ENCODE results near the gene NEURL1B.

The NEURL1B gene

GRCh38 chr5:172608773-172609172, 32.3 kb upstream of the NEURL1B start:
- Histone ChIP-seq H3K36me3 (ENCODE audit: control insufficient read depth in 2 of 2, insufficient read depth in 1 of 2, low read length in 2 of 2) (no peaks in the 10 kb centered on the region), H3K9me3 (ENCODE audit: control insufficient read depth, insufficient read depth, low read depth, low read length) (no peaks in the 10 kb centered on the region), H3K4me3 (ENCODE audit: low read depth, low read length) (no peak overlapping the region), H3K4me1 (ENCODE audit: control insufficient read depth, insufficient read depth, low read length) (no peaks in the 10 kb centered on the region), H3K27ac (ENCODE audit: extremely low read depth, low read depth, low read length) (no peak overlapping the region)
- TF ChIP-seq ZNF629 (tag by site-specific recombination; IDR thresholded peaks at IDR 0.05) (peak; percentile 67), ZBTB21 (tag by site-specific recombination; IDR thresholded peaks at IDR 0.05) (peak; percentile 39; the same call in 1 of the 2 replicates), ZNF366 (tag by site-specific recombination; conservative IDR thresholded peaks at IDR 0.05) (0 out of 2 replicates have a peak, but pooled peaks have one; percentile 26), ATF2 (tag by site-specific recombination; IDR thresholded peaks at IDR 0.05; ENCODE audit: low read depth) (peak; percentile 61; the same call in 1 of the 2 replicates), TCF7L2 (IDR thresholded peaks at IDR 0.05; ENCODE audit: borderline replicate concordance, low read depth, low read length) (no peak), SP2 (tag by site-specific recombination; IDR thresholded peaks at IDR 0.05) (no peak), ZNF670 (tag by site-specific recombination; IDR thresholded peaks at IDR 0.05; ENCODE audit: low read depth) (no peak)
- ChIA-PET CTCF (interaction anchor here (2.7 kb wide), 1 partner anchor 88 kb away, joined by 8 read pairs; no protein-coding TSS in a partner anchor), POLR2A (no interaction called here)

GRCh38 chr5:172610643-172611042, 30.4 kb upstream of the NEURL1B start:
- Histone ChIP-seq H3K4me3 (ENCODE audit: low read depth, low read length) (no peak overlapping the region), H3K4me1 (ENCODE audit: control insufficient read depth, insufficient read depth, low read length) (no peaks in the 10 kb centered on the region), H3K36me3 (ENCODE audit: control insufficient read depth in 2 of 2, insufficient read depth in 1 of 2, low read length in 2 of 2) (no peaks in the 10 kb centered on the region), H3K27ac (ENCODE audit: extremely low read depth, low read depth, low read length) (no peak overlapping the region), H3K9me3 (ENCODE audit: control insufficient read depth, insufficient read depth, low read depth, low read length) (no peaks in the 10 kb centered on the region)
- no peak for TF ChIP-seq ZNF747 (tag by site-specific recombination; IDR thresholded peaks at IDR 0.05)
- no peak for TF ChIP-seq ZNF704 (tag by site-specific recombination; IDR thresholded peaks at IDR 0.05)
- no peak for TF ChIP-seq ZNF248 (tag by site-specific recombination; IDR thresholded peaks at IDR 0.05)
- TF ChIP-seq ZNF600 (tag by site-specific recombination; IDR thresholded peaks at IDR 0.05), result no peak
- no peak for TF ChIP-seq ZNF777 (tag by site-specific recombination; IDR thresholded peaks at IDR 0.05; ENCODE audit: borderline replicate concordance)
- no peak for TF ChIP-seq ZNF423 (tag by site-specific recombination; IDR thresholded peaks at IDR 0.05)
- no peak for TF ChIP-seq TRIM28 (IDR thresholded peaks at IDR 0.05; ENCODE audit: borderline replicate concordance, low read length)
- TF ChIP-seq TSHZ1 (tag by site-specific recombination; IDR thresholded peaks at IDR 0.05; ENCODE audit: borderline replicate concordance), result no peak
- TF ChIP-seq KLF9 (tag by site-specific recombination; IDR thresholded peaks at IDR 0.05; ENCODE audit: low read depth), result no peak
- no peak for TF ChIP-seq ZNF658 (tag by site-specific recombination; IDR thresholded peaks at IDR 0.05)
- no peak for TF ChIP-seq SALL2 (tag by site-specific recombination; IDR thresholded peaks at IDR 0.05; ENCODE audit: borderline replicate concordance)
- no peak for TF ChIP-seq SP7 (tag by site-specific recombination; IDR thresholded peaks at IDR 0.05)
- TF ChIP-seq ZNF416 (tag by site-specific recombination; IDR thresholded peaks at IDR 0.05), result no peak
- no peak for TF ChIP-seq ZNF561 (tag by site-specific recombination; IDR thresholded peaks at IDR 0.05; ENCODE audit: borderline replicate concordance)
- TF ChIP-seq ZNF391 (tag by site-specific recombination; IDR thresholded peaks at IDR 0.05; ENCODE audit: borderline replicate concordance, low read depth), result no peak
- TF ChIP-seq ZNF223 (tag by site-specific recombination; IDR thresholded peaks at IDR 0.05), result no peak
- TF ChIP-seq ZNF157 (tag by site-specific recombination; IDR thresholded peaks at IDR 0.05), result no peak
- TF ChIP-seq SP3 (tag by site-specific recombination; IDR thresholded peaks at IDR 0.05), result no peak
- TF ChIP-seq ZNF140 (tag by site-specific recombination; IDR thresholded peaks at IDR 0.05), result no peak
- TF ChIP-seq HOXC10 (CRISPR knock-in tag; IDR thresholded peaks at IDR 0.05), result no peak
- ChIA-PET CTCF (no interaction called here), POLR2A (no interaction called here)
